DMS53 treated with DMSO at 0.1 percent for 48 hours (cell line): Measurements from ENCODE around the gene ADCY7.

Experiments used
- DNase-seq: peaks from one replicate; lab custom pipeline; 2025; ENCODE audit not compliant: unreplicated experiment; lab: John Stamatoyannopoulos, UW

ADCY7 gene

GRCh38 chr16:50296807-50297206 is 30.5 kb downstream of the ADCY7 start:
- no peak for DNase-seq

DNA sequence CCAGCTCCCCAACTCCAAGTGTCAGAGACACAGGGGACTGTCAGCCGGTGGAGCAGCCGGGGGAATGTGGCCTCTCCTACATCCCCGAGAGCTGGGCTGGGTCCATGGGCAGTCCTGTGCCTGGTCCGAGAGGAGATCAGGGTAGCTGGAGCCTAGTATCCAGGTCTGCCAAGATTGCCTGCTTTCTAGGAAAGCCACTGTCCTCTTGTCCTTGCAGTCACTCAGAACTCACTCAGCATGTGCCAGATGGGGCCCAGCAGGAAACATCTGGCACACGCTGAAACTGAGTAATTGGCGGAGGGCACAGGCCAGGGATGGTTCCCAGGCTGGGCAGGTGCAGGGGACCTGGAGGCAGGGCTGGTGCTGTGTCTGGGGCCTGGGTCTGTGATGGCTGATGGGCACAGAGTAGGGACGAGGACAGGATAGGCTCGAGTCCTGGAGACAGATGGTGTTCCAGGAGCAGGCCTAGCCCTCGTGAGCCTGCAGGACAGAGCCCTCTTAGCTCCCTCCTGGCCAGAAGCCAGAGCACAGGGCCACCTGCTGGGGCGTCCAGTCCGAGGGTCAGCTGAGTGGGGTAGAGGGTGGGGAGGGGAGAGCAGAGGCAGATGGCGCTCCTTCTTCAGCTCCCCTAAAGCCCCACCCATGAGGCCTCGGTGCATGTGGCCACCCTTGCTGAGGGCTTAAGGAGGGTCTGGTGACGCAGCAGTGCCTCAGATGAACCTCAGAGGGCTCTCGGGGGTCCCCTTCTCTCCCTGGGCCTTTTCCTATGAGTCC is 31.1 kb downstream of the ADCY7 start:
- peak; percentile 11 for DNase-seq

- no peak for DNase-seq
These were observed 31.7 kb downstream of the ADCY7 start for GRCh38 chr16:50298075-50298460.

GRCh38 chr16:50298591-50299507 is 32.5 kb downstream of the ADCY7 start:
- no peak for DNase-seq

GRCh38 chr16:50299508-50300105 is 33.3 kb downstream of the ADCY7 start:
- DNase-seq, result no peak

DNA sequence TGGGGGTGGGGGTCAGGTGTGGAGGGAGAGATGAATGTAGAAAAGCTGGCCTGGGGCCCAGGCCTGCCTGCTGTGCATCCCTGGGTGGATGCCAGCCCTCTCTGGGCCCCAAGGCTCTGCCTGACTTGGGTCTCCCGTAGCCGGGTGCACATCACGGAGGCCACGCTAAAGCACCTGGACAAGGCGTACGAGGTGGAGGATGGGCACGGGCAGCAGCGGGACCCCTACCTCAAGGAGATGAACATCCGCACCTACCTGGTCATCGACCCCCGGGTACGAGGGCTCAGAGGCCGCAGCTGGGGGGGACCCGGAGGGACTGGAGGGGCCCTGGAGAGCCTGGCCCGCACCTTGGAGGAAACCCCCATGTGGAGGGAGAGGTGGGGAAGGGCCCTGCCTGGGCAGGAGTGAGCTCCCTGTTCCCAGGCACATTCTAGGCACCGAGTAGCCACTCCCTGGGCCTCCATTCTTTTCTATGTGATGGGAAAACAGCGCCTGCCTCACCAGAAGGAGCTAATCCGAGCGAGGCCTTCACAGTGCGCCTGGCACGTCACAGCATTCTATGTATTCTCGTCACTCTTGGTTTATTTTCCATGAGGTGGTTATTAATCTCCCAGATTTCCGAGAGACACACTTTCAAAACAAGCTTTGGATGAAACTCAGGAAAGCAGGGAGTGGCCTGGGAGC is 34.7 kb downstream of the ADCY7 start:
- no peak for DNase-seq

DNA sequence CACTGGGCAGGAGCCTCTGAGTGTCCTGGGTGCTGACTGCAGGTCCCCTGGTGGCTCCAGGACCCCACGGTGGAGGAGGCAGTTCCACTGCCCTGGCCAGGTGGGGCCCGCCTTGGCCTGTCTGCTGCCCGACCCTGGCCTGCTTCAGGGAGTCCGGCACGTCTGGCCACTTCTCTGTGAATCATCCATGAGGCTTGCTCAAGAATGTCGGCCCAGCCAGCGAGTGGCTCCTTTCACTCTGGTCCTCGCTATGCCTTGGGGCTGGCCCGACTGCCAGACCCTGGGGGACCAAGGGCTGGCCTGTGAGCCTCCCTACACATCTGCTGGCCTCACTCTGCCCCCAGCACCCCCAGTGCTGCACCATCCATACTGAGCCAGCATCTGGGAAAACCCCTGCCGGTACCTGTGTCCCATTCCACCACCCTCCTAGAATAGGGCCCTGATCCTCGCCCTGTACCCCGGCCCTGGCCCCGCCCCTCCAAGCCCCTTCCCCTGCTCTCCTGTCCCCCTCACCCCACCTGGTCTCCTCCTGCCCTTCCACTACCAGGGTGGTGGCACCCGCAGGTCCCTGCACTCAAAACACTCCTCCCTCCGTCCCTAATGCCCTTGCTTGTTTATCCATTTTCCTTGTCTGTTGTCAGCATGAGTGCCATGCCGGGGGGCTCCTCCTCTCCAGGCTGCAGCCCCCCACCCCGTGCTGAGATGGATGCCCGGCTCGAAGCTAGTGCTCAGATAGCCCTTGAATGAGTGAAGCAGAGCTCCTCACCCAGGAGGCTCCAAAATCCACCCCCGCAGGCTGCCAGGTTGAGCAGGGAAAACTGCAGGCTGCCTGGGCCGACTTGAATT is 35.5 kb downstream of the ADCY7 start:
- no peak for DNase-seq

- no peak for DNase-seq
These were observed 36.2 kb downstream of the ADCY7 start for GRCh38 chr16:50302472-50303005.

DNA sequence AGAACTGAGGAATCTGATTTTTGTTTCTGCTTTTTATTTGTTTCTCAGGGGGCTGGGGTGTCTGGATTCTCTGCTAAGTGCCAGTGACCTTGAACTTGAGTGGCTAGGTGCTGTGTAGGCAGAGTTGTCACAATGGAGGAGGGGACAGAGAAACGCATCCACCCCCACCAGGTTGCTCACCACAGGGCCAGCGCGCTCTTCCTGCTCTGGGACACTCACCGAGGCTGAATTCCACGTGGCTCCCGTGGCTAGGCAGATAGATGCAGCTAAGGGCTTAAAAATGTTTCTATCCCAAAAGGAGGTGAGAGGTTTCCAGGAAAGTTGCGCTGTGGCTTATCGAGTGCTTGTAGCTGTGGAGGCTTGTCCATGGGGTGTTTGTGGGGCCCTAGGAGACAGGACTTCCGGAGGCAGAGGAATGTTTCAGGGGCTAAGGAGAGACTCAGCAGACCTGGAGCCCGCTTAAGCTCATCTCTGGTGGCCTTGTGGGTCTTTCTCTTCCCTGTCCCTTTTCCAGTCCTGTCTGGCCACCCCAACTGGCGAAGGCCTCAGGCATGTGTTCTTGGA is 36.8 kb downstream of the ADCY7 start:
- no peak for DNase-seq

DNA sequence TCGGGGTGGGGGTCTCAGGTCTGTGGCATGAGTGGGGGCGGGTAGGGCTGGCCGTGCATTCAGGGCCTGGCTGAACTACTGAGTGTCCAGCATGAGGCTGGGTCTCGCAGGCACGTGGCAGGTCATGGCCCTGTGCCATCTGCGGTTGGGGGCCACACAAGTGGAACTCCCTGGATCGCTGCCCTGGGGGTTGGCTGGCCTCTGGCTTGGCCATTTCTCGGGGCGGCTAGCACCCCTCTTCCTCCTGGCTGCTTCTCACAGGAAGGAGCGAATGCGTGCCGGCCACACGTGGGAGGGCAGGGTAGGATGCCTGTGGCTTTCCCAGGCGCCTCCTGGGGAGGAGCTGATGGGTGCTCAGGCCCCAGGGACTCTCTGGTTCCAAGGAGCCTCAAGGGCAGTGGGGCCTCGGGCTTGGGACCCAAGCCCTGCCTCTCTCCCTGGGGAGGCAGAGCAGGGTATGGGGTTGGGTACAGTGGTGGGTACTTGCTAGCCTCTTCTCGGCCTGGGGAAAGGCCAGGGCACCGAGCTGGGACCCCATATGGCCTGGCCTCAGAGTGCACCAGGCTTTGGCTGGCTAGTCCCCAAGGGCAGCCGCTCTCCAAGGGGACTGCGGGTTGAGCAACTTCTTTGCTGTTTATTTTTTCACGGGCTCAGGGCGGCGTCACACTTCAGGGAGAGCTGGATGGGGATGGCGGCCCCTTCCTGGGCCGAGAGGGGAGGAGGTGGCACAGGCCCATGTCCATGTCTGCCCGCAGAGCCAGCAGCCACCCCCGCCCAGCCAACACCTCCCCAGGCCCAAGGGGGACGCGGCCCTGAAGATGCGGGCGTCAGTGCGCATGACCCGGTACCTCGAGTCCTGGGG is 37.5 kb downstream of the ADCY7 start:
- DNase-seq, result no peak

DNA sequence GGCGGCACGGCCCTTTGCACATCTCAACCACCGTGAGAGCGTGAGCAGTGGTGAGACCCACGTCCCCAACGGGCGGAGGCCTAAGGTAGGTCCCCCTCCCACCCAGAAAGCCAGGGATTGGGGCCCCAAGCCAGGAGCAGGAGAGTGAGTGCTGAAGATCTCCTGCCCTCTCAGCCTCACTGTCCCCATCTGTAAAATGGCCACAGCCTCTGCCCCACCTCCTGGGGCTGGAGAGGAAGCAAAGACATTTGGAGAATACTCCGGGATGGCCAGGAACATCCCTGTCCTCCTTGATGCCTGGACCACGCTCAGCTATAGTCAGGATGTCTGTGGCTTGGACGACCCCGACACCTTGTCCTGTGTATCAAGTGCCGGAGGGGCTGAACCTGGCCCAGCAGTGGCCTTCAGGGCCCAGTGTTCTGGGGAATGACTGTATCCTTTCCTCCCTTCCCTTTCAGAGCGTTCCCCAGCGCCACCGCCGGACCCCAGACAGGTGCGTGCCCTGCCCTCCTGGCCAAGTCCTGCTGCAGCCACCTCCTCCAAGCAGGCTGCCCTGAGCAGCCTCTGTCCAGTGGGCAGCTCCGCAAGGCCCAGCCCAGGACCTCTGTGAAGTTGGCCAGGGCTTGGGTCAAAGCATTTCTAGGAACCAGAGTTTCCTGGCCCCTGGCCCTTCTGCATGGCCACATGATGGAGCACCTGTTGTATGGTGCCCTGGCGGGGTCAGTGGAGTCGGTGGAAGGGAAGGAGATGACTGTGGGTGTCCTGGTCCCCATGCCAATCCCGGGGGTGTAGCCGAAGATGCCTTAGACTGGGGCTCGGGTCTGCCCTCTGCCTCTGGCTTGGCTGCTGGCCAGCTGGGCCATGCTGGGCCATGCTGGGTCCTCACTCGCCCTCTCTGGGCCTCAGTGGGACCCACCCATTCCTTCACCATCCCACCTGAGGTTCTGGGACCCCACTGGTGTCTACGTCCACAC is 38.4 kb downstream of the ADCY7 start:
- no peak for DNase-seq

DNA sequence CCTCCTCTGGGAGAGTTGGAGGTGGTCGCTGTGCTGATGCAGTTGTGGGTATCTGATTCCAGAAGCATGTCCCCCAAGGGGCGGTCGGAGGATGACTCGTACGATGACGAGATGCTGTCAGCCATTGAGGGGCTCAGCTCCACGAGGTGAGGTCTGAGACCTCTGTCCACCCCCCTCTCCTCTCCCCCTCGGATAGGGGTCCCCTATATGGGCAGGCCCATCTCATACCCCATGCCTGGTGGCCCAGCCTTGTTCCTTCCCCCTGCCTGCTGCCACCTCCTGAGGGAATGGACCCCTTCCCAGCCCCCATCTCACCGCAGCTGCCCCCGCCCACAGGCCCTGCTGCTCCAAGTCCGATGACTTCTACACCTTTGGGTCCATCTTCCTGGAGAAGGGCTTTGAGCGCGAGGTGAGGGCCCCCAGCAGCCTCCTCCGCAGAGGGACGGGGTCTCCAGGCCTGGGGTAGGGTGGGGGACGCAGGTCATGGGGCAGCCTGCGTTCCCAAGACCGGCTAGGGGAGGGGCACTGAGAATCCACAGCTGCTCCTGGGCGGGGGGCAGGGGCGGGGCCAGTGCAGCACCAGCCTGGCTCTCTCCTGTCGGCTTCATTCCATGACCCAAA is 39.2 kb downstream of the ADCY7 start:
- no peak for DNase-seq

DNA sequence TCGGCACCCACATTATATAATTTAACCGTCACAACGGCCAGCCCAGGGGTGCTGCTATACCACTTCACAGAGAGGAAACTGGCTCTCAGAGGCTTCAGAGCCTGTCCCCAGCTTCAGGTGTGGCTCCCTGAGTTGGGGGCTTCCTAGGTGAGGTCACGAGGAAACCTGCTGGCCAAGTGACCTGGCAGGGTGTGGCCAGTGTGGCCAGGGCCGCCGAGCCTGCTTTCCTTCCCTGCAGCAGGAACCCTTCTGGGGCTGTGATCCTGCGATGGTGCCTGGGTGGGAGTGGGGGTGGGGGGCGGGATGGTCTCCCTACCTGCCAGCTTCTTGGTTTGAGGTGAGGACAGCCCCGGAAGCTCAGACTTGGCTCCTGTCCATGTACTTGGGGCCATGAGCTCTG is 39.9 kb downstream of the ADCY7 start:
- no peak for DNase-seq

- no peak for DNase-seq
These were observed 42.0 kb downstream of the ADCY7 start for GRCh38 chr16:50308237-50308965.

DNA sequence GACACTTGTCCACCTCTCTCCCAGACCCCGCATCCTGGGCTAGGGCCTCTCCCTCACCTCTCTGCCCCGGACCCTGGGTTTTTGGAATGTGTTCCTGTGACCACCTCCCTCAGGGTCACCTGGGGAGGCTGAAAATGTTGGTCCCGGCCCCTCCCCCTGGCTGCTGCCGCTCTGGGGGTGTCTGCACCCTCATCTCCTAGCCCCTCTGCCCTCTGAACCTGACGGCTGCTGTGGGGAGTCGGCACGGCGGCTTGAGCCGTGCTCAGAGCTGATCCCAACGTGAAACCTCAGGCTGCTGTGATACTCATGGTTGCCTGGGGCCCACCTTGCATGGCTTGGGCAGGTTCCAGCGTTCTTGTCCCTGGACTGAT is 42.8 kb downstream of the ADCY7 start:
- DNase-seq, result no peak

- DNase-seq, result no peak
These were observed 43.4 kb downstream of the ADCY7 start for GRCh38 chr16:50309527-50310307.
